MCF 10A (cell line): Measurements from ENCODE around the gene TNFSF12. TPM values are rescaled to one million over a fixed set of nuclear protein-coding genes. Genes with fewer than 3 reads are reported as not detected.

Source experiments
- BruUV-seq: library from RNA; stranded (reverse); fragments of 400-500 nt; replicated peaks from 2 replicates; lab custom pipeline; 2021; lab: Mats Ljungman, UMichigan
- CTCF ChIA-PET: fragments of 300-600 bp; sonication (Branson Sonifier 250); formaldehyde crosslinking; extraction: SDS; loops from one replicate; lab custom pipeline; 2021; ENCODE audit warnings: antibody characterized with exemption, inconsistent platforms; lab: Yijun Ruan, JAX
- POLR2A ChIA-PET: fragments of 300-600, 350-650 bp; sonication (Branson Sonifier 250); formaldehyde crosslinking; extraction: SDS; loops from one replicate; lab custom pipeline; 2020; ENCODE audit warnings: antibody characterized with exemption, inconsistent platforms; lab: Yijun Ruan, JAX
- DNase-seq: peaks from one replicate; pipeline ENCODE4 v3.0.0-alpha.2; 2018; ENCODE audit not compliant: unreplicated experiment
- H3K27ac Mint-ChIP-seq: one replicate; pipeline ENCODE4 v1.8.0; 2022; ENCODE audit warnings: mild to moderate bottlenecking, low read depth, mixed read lengths; ENCODE audit not compliant: unreplicated experiment
- H3K27me3 Mint-ChIP-seq: one replicate; pipeline ENCODE4 v1.8.0; 2022; ENCODE audit warnings: mixed read lengths; ENCODE audit not compliant: insufficient read depth, unreplicated experiment
- H3K36me3 Mint-ChIP-seq: one replicate; pipeline ENCODE4 v1.8.0; 2022; ENCODE audit warnings: mild to moderate bottlenecking, moderate library complexity, mixed read lengths; ENCODE audit not compliant: insufficient read depth, unreplicated experiment
- H3K4me1 Mint-ChIP-seq: one replicate; pipeline ENCODE4 v1.8.0; 2022; ENCODE audit warnings: mixed read lengths; ENCODE audit not compliant: insufficient read depth, unreplicated experiment
- H3K4me3 Mint-ChIP-seq: one replicate; pipeline ENCODE4 v1.8.0; 2022; ENCODE audit warnings: mild to moderate bottlenecking, moderate library complexity, mixed read lengths; ENCODE audit not compliant: unreplicated experiment
- H3K9me3 Mint-ChIP-seq: one replicate; pipeline ENCODE4 v1.8.0; 2022; ENCODE audit warnings: mixed read lengths; ENCODE audit not compliant: unreplicated experiment
- intact Hi-C: fragments of 100-400 bp; cut with micrococcal nuclease; formaldehyde crosslinking; loops from 2 replicates; pipeline ENCODE4 v1.14.1; 2022
- total RNA-seq: library from RNA; stranded (reverse); gene quantifications from 2 replicates; pipeline ENCODE4 v1.2.3, GENCODE V29; 2022
- TF ChIP-seq, protein P1 (sequence below): fragments of 200-600 bp; IDR thresholded peaks from one replicate; pipeline ENCODE4 v1.8.0; 2022; ENCODE audit warnings: antibody characterized with exemption, mild to moderate bottlenecking; ENCODE audit not compliant: unreplicated experiment

TNFSF12 gene
- total RNA-seq, 1 experiment from 2014 or later: 3.9 TPM

DNA sequence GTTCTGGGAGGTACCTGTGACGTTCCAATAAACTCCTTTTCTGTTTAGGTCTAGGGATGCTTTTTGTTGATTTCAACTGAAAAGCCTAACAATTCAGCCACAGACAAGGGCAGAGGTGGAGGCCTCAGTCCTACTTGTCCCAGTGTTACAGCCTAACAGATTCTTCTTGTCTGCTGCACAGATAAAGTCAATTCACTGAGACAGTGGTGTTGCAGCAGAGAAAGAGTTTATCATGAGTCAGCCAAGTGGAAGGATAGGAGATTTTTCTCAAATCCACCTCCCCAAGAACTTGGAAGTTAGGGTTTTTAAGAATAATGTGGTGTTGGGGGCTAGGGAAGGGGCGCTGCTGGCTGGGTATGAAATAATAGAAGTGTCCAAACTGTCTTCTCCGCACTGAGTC, 10.8 kb upstream of the TNFSF12 start:
- ChIA-PET POLR2A (no interaction called here), CTCF (interaction anchor here (0.6 to 0.7 kb wide), 2 partner anchors 20 to 23 kb away, joined by 3 read pairs; partner anchors contain the start of genes SENP3 and TNFSF13)
- no TSS peak for BruUV-seq

DNA sequence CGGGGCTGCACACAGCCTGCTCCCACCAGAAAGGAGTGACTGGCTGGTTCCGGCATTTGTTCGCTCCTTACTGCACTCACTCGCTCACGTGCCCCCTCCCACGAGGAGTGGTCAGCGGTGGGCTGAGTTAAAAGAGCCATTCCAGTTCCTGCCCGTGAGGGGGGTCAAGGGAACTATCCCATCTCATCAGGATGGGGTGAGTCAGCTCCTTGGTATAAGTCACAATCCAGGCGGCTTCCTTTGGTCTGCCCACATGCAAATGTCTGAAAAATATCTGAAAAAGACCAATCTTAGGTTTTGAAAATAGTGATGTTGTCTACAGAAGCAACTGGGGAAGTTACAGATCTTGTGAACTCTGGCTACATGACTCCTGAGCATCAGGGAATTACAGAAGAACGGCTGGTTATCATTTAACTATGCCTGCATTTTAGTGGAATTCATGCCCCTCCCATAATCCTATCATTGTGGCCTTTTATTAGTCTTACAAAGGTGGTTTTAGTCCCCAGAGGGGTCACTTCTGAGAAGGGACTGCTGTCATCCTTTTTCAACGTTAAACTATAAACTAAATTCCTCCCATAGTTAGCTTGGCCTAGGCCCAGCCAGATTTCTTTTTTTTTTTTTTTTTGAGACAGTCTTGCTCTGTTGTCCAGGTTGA, 9.8 kb upstream of the TNFSF12 start:
- TF ChIP-seq, protein P1, sequence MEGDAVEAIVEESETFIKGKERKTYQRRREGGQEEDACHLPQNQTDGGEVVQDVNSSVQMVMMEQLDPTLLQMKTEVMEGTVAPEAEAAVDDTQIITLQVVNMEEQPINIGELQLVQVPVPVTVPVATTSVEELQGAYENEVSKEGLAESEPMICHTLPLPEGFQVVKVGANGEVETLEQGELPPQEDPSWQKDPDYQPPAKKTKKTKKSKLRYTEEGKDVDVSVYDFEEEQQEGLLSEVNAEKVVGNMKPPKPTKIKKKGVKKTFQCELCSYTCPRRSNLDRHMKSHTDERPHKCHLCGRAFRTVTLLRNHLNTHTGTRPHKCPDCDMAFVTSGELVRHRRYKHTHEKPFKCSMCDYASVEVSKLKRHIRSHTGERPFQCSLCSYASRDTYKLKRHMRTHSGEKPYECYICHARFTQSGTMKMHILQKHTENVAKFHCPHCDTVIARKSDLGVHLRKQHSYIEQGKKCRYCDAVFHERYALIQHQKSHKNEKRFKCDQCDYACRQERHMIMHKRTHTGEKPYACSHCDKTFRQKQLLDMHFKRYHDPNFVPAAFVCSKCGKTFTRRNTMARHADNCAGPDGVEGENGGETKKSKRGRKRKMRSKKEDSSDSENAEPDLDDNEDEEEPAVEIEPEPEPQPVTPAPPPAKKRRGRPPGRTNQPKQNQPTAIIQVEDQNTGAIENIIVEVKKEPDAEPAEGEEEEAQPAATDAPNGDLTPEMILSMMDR: no peak
- Mint-ChIP-seq H3K36me3 (no peaks in the 10 kb centered on the region), H3K27ac (no peak overlapping the region), H3K27me3 (peaks cover 14% of the 10 kb centered on the region), H3K9me3 (peaks cover 7% of the 10 kb centered on the region), H3K4me3 (no peak overlapping the region), H3K4me1 (no peaks in the 10 kb centered on the region)
- ChIA-PET CTCF (interaction anchor here (0.6 to 0.7 kb wide), 2 partner anchors 18 to 19 kb away, joined by 3 read pairs; partner anchors contain the start of gene TNFSF13), POLR2A (interaction anchor here (0.7 kb wide), 1 partner anchor 17 kb away, joined by 3 read pairs; no protein-coding TSS in a partner anchor)
- intact Hi-C loops: no loop called here
- DNase-seq: no peak
- BruUV-seq: no TSS peak

More for the DNA sequence above, 10.8 kb upstream of the TNFSF12 start:
- TF ChIP-seq, protein P1: no peak
- Mint-ChIP-seq H3K4me3 (no peak overlapping the region), H3K9me3 (peaks cover 7% of the 10 kb centered on the region), H3K4me1 (no peaks in the 10 kb centered on the region), H3K36me3 (no peaks in the 10 kb centered on the region), H3K27ac (no peak overlapping the region), H3K27me3 (peaks cover 5% of the 10 kb centered on the region)
- intact Hi-C loops: no loop called here
- no peak for DNase-seq

DNA sequence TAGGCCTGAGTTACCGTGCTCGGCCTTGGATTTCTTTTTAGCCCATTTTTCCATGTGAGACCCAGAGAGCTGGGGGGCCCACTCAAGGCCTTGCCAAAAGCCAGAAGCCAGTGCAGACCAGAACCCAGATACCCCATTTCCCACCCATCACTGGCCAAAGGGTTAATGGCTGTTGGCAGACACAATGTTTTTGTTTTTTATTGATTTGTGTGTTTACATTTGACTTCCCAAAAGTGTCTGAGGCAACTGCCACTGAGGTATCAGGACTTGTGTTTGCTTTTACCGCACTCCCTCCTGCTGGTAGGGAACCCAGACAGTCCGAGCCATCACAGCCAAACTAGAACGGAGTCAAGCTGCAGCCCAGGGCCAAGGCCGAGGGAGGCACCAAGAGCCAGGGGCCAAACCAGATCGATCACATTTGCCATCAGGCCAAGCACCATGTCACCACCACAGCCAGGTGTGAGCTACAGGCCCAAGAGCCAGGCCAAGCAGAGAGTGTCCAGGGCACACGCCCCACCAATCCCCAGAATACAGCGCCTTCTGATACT, 7.7 kb upstream of the TNFSF12 start:
- intact Hi-C loops: no loop called here
- POLR2A ChIA-PET: interaction anchor here (0.5 to 1.2 kb wide), 2 partner anchors 8 to 46 kb away, joined by 3 read pairs; no protein-coding TSS in a partner anchor
- H3K9me3 Mint-ChIP-seq: peaks cover 7% of the 10 kb centered on the region
- DNase-seq: no peak
- CTCF ChIA-PET: interaction anchor here (0.6 to 1.8 kb wide), 2 partner anchors 20 to 26 kb away, joined by 3 to 5 read pairs; no protein-coding TSS in a partner anchor
- TF ChIP-seq, protein P1: no peak
- no peak overlapping the region for H3K27ac Mint-ChIP-seq
- H3K27me3 Mint-ChIP-seq: peaks cover 14% of the 10 kb centered on the region
- no TSS peak for BruUV-seq
- no peak overlapping the region for H3K4me3 Mint-ChIP-seq
- H3K36me3 Mint-ChIP-seq: no peaks in the 10 kb centered on the region
- H3K4me1 Mint-ChIP-seq: no peaks in the 10 kb centered on the region

DNA sequence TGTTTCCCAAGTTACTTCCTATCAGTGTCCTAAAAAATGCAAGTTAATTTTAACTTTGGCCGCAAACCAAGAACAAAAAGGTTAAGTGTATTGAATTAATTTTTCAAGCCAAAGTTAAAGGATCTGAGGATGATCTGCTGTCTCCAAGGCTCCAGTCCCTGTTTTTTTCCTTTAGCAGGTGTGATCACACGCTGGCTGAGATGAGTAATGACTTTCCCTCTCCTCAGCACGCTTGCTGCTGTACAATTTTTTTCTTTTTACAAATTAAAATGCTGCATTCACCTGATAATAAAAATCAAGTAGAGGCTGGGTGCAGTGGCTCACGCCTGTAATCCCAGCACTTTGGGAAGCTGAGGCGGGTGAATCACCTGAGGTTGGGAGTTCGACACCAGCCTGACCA, 3.9 kb upstream of the TNFSF12 start:
- ChIA-PET POLR2A (interaction anchor here (0.6 to 1.2 kb wide), 4 partner anchors 13 to 195 kb away, joined by 3 to 4 read pairs (median 3); no protein-coding TSS in a partner anchor), CTCF (interaction anchor here (0.7 to 3.6 kb wide), 2 partner anchors 15 to 27 kb away, joined by 3 to 14 read pairs; no protein-coding TSS in a partner anchor)
- no peaks in the 10 kb centered on the region for H3K9me3 Mint-ChIP-seq
- no peak overlapping the region for H3K4me3 Mint-ChIP-seq
- no peak for DNase-seq
- no peaks in the 10 kb centered on the region for H3K36me3 Mint-ChIP-seq
- H3K27ac Mint-ChIP-seq: no peak overlapping the region
- H3K4me1 Mint-ChIP-seq: no peaks in the 10 kb centered on the region
- H3K27me3 Mint-ChIP-seq: peaks cover 14% of the 10 kb centered on the region
- TF ChIP-seq, protein P1: no peak
- no TSS peak for BruUV-seq
- intact Hi-C loops: no loop called here
